Measurements from ENCODE around the gene SUCO. TPM values are rescaled to one million over a fixed set of nuclear protein-coding genes. Genes with fewer than 3 reads are reported as not detected.

SUCO gene
- total and polyA plus RNA-seq, 2 experiments from 2014 or later, result 12.4 to 24.3 TPM

DNA sequence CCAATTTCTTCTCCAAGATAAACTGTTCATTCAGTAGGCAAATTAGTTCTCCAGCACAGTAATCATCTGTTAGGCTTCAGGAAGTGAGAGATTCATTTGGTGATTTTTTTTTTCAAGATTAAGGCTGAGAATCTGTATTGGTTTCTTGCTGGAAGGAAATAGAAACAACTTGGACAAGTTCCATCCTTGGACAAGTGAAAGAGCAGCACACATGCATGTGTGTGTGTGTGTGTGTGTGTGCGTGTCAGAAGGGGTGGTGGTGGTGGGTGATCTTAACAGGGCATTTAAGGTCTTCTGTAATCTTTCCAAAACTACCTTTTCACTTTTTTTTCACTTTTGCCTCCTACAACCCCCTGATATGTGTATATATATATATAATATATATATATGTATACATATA is 15.9 kb upstream of the SUCO start:
- in situ Hi-C loops (cut with MboI), result no loop called here
- H3K9me3 ChIP-seq (ENCODE audit: low read depth), result no peaks in the 10 kb centered on the region
- H3K9me2 ChIP-seq (ENCODE audit: insufficient read depth), result no peaks in the 10 kb centered on the region
- WGBS, 2 experiments (ENCODE audit: low coverage in 1 of 2, low lambda C conversion rate in 2 of 2, missing lambda C conversion rate in 2 of 2), result 67 to 75% methylated on average over 1 of the region's 1 CpG
- no peak overlapping the region for H2AFZ ChIP-seq
- H3K27ac ChIP-seq, result no peak overlapping the region
- no peaks in the 10 kb centered on the region for H4K20me1 ChIP-seq (ENCODE audit: insufficient read depth)
- no peak overlapping the region for H3K4me3 ChIP-seq
- no peak overlapping the region for H3K9ac ChIP-seq
- peaks cover 13% of the 10 kb centered on the region; the same call in 1 of the 2 replicates for H3F3A ChIP-seq (ENCODE audit: insufficient read depth)
- DNase-seq, result no peak
- TF ChIP-seq EZH2 (IDR thresholded peaks at IDR 0.05; ENCODE audit: insufficient read depth, poor library complexity, severe bottlenecking) (no peak), EZH2phosphoT487 (IDR thresholded peaks at IDR 0.05; ENCODE audit: insufficient read depth, low read depth) (no peak)
- H3K4me1 ChIP-seq (ENCODE audit: insufficient read depth), result peaks cover 12% of the 10 kb centered on the region
- H3K79me2 ChIP-seq (ENCODE audit: insufficient read depth), result no peaks in the 10 kb centered on the region
- no peaks in the 10 kb centered on the region for H3K36me3 ChIP-seq (ENCODE audit: low read depth)
- no peaks in the 10 kb centered on the region for H3K27me3 ChIP-seq (replicated peaks; ENCODE audit: insufficient read depth)
- no peak overlapping the region for H3K4me2 ChIP-seq (ENCODE audit: unreplicated experiment)

DNA sequence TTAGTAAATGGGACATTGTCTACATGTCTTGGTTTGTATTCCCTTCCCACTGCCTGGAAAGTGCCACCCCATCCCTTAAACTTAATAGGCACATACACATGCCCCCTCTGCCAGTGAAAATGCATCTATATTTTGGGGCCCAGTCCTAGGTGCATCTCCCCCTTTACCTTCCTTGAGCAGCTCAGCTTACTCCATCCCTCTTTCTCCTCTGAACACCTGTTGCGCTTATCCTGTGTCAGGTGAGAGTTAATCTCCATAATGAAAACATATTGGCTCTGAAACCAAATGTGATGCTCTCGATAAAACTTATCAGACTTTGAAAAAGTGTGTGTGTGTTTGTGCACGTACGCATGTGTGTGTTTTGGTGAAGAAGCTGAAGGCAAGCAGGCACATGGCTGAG is 15.4 kb upstream of the SUCO start:
- Histone ChIP-seq H3K4me2 (ENCODE audit: unreplicated experiment) (no peak overlapping the region), H3K4me3 (no peak overlapping the region), H3K27me3 (replicated peaks; ENCODE audit: insufficient read depth) (no peaks in the 10 kb centered on the region), H3K36me3 (ENCODE audit: low read depth) (no peaks in the 10 kb centered on the region), H3F3A (ENCODE audit: insufficient read depth) (peaks cover 13% of the 10 kb centered on the region; the same call in 1 of the 2 replicates), H3K4me1 (ENCODE audit: insufficient read depth) (peaks cover 12% of the 10 kb centered on the region), H4K20me1 (ENCODE audit: insufficient read depth) (no peaks in the 10 kb centered on the region), H2AFZ (no peak overlapping the region), H3K9me2 (ENCODE audit: insufficient read depth) (no peaks in the 10 kb centered on the region), H3K27ac (no peak overlapping the region), H3K9me3 (ENCODE audit: low read depth) (no peaks in the 10 kb centered on the region), H3K9ac (no peak overlapping the region), H3K79me2 (ENCODE audit: insufficient read depth) (no peaks in the 10 kb centered on the region)
- no peak for TF ChIP-seq EZH2 (IDR thresholded peaks at IDR 0.05; ENCODE audit: insufficient read depth, poor library complexity, severe bottlenecking)
- TF ChIP-seq EZH2phosphoT487 (IDR thresholded peaks at IDR 0.05; ENCODE audit: insufficient read depth, low read depth), result no peak
- DNase-seq, result no peak
- in situ Hi-C loops (cut with MboI), result no loop called here
- whole genome bisulfite sequencing, 2 experiments (ENCODE audit: low coverage in 1 of 2, low lambda C conversion rate in 2 of 2, missing lambda C conversion rate in 2 of 2), result 63 to 64% methylated on average over 4 of the region's 4 CpGs

DNA sequence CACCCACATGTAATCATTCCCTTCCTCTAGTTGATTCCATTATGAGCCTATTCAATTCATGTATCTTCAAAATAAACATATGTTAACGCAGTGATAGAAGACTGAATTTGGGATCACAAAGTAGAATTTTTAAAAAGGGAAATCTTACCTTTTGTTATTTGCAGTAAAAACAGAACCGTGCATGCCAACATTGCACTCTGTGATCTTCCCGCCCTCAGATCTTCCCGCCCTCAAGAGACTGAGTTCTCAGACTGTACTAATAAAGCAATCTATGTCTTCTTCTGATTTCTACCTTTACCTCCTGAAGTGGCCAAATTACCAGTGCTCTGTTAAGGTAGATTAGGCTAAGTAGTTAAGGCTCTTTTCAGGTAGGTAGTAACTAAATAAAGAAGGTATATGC is 3.6 kb upstream of the SUCO start:
- Histone ChIP-seq H3K4me2 (ENCODE audit: unreplicated experiment) (no peak overlapping the region), H3K9me3 (ENCODE audit: low read depth) (no peaks in the 10 kb centered on the region), H3K9me2 (ENCODE audit: insufficient read depth) (no peaks in the 10 kb centered on the region), H4K20me1 (ENCODE audit: insufficient read depth) (no peaks in the 10 kb centered on the region), H3K9ac (no peak overlapping the region), H3K36me3 (ENCODE audit: low read depth) (no peaks in the 10 kb centered on the region), H3K27me3 (replicated peaks; ENCODE audit: insufficient read depth) (no peaks in the 10 kb centered on the region), H2AFZ (no peak overlapping the region), H3K4me1 (ENCODE audit: insufficient read depth) (peaks cover 6% of the 10 kb centered on the region; the same call in 1 of the 2 replicates), H3K79me2 (ENCODE audit: insufficient read depth) (peaks cover 9% of the 10 kb centered on the region), H3F3A (ENCODE audit: insufficient read depth) (peaks cover 17% of the 10 kb centered on the region), H3K27ac (no peak overlapping the region), H3K4me3 (no peak overlapping the region)
- TF ChIP-seq EZH2phosphoT487 (IDR thresholded peaks at IDR 0.05; ENCODE audit: insufficient read depth, low read depth), result no peak
- no peak for TF ChIP-seq EZH2 (IDR thresholded peaks at IDR 0.05; ENCODE audit: insufficient read depth, poor library complexity, severe bottlenecking)
- WGBS, 2 experiments (ENCODE audit: low coverage in 1 of 2, low lambda C conversion rate in 2 of 2, missing lambda C conversion rate in 2 of 2), result 67 to 72% methylated on average over 4 of the region's 4 CpGs
- DNase-seq, result no peak
- in situ Hi-C loops (cut with MboI), result no loop called here

DNA sequence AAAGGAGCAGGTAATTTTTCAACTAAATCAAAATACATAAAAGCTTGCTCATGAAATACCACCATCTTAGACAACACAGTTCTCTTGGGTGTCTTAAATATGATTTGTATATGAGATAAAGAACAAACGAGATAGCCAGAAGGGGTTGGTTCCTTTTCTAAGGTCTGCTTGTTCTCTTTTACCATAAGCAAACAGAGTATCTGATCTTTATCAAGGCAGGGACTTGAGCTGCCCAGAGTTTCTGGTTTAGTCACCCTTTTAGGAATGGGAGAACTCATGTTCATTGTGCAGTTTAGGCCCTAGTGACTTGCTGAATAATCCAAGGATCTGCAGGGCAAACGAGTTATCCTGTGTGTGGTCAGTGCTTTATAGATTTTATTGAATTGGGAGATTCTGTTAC is 3.0 kb upstream of the SUCO start:
- no peak overlapping the region for H3K4me3 ChIP-seq
- peak overlapping the region; percentile 22; the same call in 1 of the 2 replicates for H2AFZ ChIP-seq
- TF ChIP-seq EZH2 (IDR thresholded peaks at IDR 0.05; ENCODE audit: insufficient read depth, poor library complexity, severe bottlenecking) (no peak), EZH2phosphoT487 (IDR thresholded peaks at IDR 0.05; ENCODE audit: insufficient read depth, low read depth) (no peak)
- H3F3A ChIP-seq (ENCODE audit: insufficient read depth), result peaks cover 21% of the 10 kb centered on the region
- no peaks in the 10 kb centered on the region for H3K27me3 ChIP-seq (replicated peaks; ENCODE audit: insufficient read depth)
- peaks cover 16% of the 10 kb centered on the region for H3K79me2 ChIP-seq (ENCODE audit: insufficient read depth)
- H3K4me2 ChIP-seq (ENCODE audit: unreplicated experiment), result no peak overlapping the region
- WGBS, 2 experiments (ENCODE audit: low coverage in 1 of 2, low lambda C conversion rate in 2 of 2, missing lambda C conversion rate in 2 of 2), result 68 to 76% methylated on average over 2 of the region's 2 CpGs
- in situ Hi-C loops (cut with MboI), result no loop called here
- DNase-seq, result peak; percentile 29
- H4K20me1 ChIP-seq (ENCODE audit: insufficient read depth), result no peaks in the 10 kb centered on the region
- no peak overlapping the region for H3K9ac ChIP-seq
- H3K27ac ChIP-seq, result no peak overlapping the region
- no peaks in the 10 kb centered on the region for H3K36me3 ChIP-seq (ENCODE audit: low read depth)
- no peaks in the 10 kb centered on the region for H3K9me2 ChIP-seq (ENCODE audit: insufficient read depth)
- no peaks in the 10 kb centered on the region for H3K9me3 ChIP-seq (ENCODE audit: low read depth)
- peaks cover 9% of the 10 kb centered on the region for H3K4me1 ChIP-seq (ENCODE audit: insufficient read depth)
